HuH-7 (cell line): ENCODE measurements around the gene NUDT3.
"Not testable (repeated sequence)": the region's sequence is repeated elsewhere in the genome, so short reads cannot be mapped to it uniquely, and the experiment has no call there.

Experiments used
- DNase-seq: peaks from one replicate; pipeline ENCODE4 v3.0.0; 2011; ENCODE audit warnings: low spot score

NUDT3 gene

GRCh38 chr6:34370361-34370760 lies 22.1 kb downstream of the NUDT3 start:
- DNase-seq = no peak

GRCh38 chr6:34369385-34369784 lies 23.1 kb downstream of the NUDT3 start:
- no peak for DNase-seq

DNA sequence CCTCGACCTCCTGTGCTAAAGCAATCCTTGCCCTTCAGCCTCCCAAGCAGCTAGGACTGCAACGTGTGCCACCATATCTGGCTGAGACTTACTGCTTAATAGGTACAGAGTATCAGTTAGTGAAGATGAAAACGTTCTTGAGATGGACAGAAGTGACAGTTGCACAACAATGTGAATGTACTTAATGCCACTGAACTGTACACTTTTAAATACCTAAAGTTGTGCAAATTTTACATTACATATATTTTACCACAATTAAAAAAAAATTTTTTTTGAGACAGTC lies 25.9 kb downstream of the NUDT3 start:
- DNase-seq = no peak

DNA sequence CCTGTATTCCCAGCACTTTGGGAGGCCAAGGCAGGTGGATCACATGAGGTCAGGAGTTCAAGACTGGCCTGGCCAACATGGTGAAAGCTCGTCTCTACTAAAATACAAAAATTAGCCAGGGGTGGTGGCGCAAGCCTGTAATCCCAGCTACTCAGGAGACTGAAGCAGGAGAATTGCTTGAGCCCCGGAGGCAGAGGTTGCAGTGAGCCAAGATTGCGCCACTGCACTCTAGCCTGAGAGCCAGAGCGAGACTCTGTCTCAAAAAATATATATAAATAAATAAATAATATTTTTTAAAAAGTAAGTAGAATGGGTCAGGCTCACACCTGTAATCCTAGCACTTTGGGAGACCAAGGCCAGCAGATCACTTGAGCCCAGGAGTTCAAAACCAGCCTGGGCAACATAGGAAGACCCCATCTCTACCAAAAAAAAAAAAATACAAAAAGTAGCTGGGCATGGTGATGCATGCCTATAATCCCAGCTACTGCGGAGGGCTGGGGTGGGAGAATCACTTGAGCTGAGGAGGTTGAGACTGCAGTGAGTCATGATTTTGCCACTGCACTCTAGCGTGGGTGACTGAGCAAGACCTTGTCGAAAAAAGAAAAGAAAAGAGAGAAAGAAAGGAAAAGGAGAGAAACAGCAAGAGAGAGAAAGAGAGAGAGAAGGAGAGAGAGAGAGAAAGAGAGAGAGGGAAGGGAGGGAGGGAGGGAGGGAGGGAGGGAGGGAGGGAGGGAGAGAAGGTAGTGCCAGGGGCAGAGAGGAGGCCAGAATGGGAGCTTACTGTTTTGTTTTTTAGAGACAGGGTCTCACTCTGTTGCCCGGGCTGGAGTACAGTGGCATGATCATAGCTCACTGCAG lies 26.5 kb downstream of the NUDT3 start:
- DNase-seq = not testable (repeated sequence)

- not testable (repeated sequence) for DNase-seq
Measured at GRCh38 chr6:34363681-34364075, 28.8 kb downstream of the NUDT3 start.

DNA sequence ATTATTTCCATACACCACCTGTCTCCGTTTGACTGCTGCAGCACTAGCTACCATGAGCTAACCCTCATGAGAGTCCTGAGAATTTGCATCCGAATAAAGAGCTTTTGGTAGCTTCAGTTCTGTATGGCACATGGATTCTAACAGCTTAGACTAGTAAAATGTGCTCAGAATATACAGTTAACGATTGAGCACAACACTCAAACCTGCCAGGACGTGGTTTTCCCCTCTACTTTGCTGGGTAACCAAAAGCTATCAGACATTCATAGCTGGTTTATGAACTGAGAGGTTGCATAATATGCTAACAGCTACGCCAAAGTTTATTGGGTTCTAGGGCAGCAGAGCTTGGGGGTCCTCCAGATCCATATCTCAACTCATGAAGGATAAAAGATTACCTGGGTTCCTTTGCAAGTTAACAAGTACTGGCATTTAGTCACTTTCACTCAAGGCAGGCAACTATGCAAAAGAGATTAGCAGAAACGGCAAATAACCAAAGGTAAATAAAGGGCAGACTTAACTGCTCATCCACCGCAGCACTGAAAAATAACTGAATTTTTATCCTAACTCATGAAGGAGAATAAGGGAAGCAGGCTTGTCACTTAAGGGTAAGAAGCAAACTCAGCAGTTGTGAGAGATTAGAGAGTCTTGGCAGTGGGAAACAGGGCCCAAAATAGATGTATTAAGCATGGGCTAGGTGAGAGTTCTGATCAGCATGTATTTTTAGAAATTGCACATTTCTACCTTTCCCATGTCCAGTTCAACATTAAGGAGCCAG lies 29.4 kb downstream of the NUDT3 start:
- no peak for DNase-seq

DNA sequence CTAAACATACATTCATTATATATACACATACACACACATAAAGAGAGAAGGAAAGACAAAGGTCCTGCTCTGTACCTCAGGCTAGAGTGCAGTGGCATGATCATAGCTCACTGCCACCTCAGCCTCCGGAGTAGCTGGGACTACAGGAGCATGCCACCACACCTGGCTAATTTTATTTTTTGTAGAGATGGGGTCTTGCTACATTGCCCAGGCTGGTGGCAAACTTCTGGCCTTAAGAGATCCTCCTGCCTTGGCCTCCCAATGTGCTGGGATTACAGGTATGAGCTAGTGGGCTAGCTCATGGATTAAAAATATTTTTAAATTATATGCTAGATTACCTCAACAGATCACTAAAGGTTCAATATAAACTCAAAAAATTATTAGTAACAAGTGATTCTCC lies 30.3 kb downstream of the NUDT3 start:
- DNase-seq = no peak

- no peak for DNase-seq
Measured at GRCh38 chr6:34360556-34360955, 31.9 kb downstream of the NUDT3 start.

DNA sequence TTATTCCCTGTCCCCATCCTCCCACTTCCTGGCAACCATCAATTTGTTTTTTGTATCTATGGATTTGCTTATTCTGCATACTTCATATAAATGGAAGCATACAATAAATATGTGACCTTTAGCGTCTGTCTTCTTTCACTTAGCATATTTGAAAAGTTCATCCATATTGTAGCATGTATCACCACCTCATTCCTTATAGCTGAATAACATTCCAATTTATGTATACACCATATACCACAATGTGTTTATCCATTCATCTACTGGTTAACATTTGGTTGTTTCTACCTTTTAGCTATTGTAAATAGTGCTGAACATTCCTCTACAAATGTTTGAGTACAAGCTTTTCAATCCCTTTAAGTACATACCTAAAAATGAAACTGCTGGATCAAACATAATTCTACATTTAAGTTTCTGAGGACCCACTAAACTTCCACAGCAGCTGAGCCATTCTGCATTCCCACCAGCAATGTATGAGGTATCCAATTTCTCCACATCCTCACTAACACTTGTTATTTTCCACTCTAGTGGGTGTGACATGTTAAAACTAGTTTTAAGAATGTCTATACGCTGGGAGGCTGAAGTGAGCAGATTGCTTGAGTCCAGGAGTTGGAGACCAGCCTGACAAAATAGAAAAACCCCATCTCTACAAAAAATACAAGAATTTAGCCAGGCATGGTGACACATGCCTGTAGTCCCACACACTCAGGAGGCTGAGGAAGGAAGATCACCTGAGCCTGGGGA lies 32.9 kb downstream of the NUDT3 start:
- no peak for DNase-seq

DNA sequence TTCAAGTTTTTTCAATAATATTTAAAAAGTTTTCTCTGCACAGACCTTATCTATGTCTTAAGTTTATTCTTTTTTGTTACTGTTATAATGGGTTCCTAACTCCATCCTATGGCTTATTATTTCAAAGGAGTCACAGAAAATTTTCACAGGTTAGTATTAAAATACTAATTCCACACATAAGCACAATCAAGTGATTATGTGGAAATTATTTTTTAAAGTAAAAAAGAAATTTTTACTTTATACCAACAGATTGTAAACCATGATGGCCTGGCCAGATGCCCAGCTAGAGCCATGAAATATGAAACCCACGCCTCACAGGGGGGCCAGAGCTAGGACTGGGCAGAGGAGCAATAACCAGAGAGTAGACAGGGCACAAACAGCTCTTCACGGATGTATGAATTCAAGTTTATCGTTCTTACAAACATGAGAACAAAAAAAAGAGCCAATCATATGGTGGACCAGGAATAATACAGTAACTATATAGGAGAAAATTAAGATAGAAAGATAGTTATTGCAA lies 34.0 kb downstream of the NUDT3 start:
- no peak for DNase-seq

- DNase-seq = no peak
Measured at GRCh38 chr6:34357937-34358336, 34.5 kb downstream of the NUDT3 start.

GRCh38 chr6:34355889-34356288 lies 36.6 kb downstream of the NUDT3 start:
- no peak for DNase-seq

GRCh38 chr6:34354230-34354629 lies 38.2 kb downstream of the NUDT3 start:
- not testable (repeated sequence) for DNase-seq

DNA sequence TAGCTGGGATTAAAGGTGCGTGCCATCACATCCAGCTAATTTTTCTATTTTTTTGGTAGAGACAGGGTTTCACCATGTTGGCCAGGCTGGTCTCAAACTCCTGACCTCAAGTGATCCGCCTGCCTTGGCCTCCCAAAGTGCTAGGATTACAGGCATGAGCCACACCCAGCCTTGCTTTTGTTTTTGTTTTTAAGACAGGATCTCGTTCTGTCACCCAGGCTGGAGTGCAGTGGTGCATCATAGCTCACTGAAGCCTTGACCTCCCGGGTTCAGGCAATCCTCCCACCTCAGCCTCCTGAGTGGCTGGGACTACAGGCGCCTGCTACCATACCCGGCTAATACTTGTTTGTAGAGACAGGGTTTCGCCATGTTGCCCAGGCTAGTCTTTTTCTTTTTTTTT lies 38.9 kb downstream of the NUDT3 start:
- DNase-seq = not testable (repeated sequence)

DNA sequence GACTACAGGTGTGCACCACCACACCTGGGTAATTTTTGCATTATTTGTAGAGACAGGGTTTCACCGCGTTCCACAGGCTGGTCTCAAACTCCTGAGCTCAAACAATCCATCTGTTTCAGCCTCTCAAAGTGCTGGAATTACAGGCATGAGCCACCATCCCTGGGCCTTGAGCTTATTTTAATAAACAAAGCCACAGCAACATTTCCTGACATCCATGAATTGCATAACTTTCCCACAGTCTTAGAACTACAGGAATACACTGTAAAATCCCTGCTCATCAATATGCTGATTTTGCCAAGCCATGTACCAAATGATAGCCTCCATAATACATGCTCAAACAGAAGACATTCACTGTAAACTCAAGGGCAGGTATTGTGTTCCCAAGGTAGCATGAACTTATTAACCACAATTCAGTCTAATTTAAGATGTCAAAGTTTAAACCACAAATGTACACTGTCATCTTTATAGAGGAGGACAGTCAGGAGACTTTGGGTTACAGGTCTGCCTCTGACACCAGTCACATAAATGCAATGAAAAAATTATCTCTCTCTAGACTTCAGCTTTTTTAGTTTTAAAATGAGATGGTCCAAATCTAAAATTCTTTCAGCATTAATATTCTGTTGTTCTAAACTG lies 40.0 kb downstream of the NUDT3 start:
- no peak for DNase-seq

DNA sequence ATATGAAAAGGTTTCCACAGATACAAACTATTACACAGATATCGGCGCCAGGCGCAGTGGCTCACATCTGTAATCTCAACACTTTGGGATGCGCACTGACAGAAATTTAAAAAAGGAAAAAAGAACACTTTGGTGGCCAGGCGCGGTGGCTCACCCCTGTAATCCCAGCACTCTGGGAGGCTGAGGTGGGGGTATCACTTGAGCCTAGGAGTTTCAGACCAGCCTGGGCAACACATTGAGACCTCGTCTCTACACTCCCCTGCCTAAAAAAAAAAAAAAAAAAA lies 41.6 kb downstream of the NUDT3 start:
- DNase-seq = no peak

DNA sequence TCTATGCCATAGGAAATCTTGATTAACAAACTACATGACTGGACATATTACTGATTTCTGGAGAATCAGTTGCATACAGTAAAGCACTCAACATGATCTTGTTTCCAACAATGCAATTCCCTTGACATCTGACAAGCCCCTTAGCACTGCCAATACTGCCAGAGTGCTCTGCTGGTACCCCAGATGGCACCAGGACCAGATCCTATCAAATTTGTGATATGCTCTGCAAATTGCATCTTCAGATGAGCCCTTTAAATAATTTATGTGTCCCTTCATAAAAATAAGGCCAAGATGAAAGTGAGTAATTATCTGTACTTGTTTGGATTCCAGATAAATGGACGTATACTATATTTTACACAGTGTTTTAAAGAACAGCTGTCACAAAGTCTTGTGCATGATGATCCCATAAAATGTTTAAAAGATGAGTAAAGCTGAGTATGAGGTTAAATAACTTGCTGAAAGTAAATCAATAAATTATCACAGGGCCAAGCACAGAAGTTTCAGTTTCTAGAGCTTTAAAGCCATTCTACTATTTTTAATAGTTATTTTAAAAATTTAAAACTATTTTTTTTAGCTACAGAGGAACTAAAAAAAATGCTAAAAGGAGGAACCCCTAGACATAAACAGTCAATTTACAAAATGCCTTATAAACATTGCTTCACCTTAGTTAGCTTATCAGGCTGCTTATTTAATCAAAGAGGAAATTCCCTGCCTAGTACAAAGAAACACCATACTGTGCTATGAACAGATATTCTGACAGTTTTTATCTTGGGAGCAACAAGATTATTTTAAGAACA lies 42.1 kb downstream of the NUDT3 start:
- DNase-seq = no peak

- DNase-seq = no peak
Measured at GRCh38 chr6:34349211-34349610, 43.3 kb downstream of the NUDT3 start.

GRCh38 chr6:34347303-34347702 lies 45.2 kb downstream of the NUDT3 start:
- DNase-seq = no peak

GRCh38 chr6:34346175-34347119 lies 46.0 kb downstream of the NUDT3 start:
- DNase-seq = no peak
